Kidney epithelial cell (primary cell): ENCODE results near the gene CMSS1. TPM values are rescaled to one million over a fixed set of nuclear protein-coding genes. Genes with fewer than 3 reads are reported as not detected.
A peak's percentile ranks its signal among the peaks of the same experiment; 100 is the strongest.

Source experiments
- DNase-seq: peaks from one replicate; pipeline ENCODE4 v3.0.0-alpha.2; 2010; ENCODE audit warnings: low read depth
- H3K27me3 ChIP-seq: 2 replicates; pipeline ENCODE4 v1.6.0; 2011; ENCODE audit warnings: low read length; ENCODE audit not compliant: control insufficient read depth, insufficient read depth
- H3K36me3 ChIP-seq: 2 replicates; pipeline ENCODE4 v1.5.1; 2011; ENCODE audit warnings: low read length; ENCODE audit not compliant: control insufficient read depth, insufficient read depth
- H3K4me3 ChIP-seq: 2 replicates; pipeline ENCODE4 v1.5.1; 2011; ENCODE audit warnings: low read depth, mild to moderate bottlenecking, control low read depth, low read length
- CTCF ChIP-seq: IDR thresholded peaks from 2 replicates; pipeline ENCODE4 v1.5.1; 2011; ENCODE audit warnings: mild to moderate bottlenecking, moderate library complexity, low read length, control low read depth, inconsistent platforms; ENCODE audit not compliant: insufficient read depth, poor library complexity, severe bottlenecking
- total RNA-seq: library from RNA; depleted of rRNA; stranded (reverse); fragments of >200 nt; gene quantifications from 2 replicates; pipeline ENCODE4 v1.2.3, GENCODE V29; 2015

The CMSS1 gene
- total RNA-seq, 1 donor from 2014 or later, result 36.9 TPM

DNA sequence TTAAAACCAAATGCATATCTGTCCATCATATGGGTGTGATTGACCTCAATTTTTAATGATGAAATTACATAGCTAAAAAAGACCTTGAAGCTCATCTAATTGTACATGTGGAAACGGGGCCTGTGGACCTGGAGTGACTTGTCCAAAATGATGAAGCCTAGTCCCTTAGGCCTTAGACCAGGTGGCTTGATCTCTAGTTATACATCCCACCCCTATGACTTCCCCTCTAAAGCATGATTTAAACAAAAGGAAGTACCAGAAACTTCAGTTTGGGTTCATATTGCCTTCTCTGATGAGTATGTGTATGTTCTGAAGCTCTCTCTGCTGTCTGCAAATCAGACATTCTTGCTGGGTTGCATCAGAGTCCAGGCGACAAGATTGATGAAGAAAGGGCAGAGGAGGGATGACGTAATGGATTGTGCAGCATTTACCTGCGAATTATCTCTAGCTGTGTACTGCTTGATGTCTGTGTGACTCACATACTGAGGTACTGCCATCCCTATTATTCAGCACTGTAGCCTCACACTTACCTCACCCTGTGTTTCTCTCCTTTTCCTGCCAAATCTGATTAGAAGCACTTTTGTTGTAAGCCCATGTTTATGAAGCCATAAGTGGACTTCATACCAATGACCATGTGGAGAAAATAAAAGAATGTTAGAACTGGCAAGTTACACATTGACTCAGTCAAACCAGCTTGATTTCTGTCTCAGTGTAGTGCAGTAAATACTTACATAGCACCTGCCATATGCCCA is 185.1 kb downstream of the CMSS1 start:
- no peak for TF ChIP-seq CTCF
- H3K27me3 ChIP-seq, result no peaks in the 10 kb centered on the region
- peak; percentile 98 for DNase-seq
- no peak overlapping the region for H3K4me3 ChIP-seq
- no peaks in the 10 kb centered on the region for H3K36me3 ChIP-seq

DNA sequence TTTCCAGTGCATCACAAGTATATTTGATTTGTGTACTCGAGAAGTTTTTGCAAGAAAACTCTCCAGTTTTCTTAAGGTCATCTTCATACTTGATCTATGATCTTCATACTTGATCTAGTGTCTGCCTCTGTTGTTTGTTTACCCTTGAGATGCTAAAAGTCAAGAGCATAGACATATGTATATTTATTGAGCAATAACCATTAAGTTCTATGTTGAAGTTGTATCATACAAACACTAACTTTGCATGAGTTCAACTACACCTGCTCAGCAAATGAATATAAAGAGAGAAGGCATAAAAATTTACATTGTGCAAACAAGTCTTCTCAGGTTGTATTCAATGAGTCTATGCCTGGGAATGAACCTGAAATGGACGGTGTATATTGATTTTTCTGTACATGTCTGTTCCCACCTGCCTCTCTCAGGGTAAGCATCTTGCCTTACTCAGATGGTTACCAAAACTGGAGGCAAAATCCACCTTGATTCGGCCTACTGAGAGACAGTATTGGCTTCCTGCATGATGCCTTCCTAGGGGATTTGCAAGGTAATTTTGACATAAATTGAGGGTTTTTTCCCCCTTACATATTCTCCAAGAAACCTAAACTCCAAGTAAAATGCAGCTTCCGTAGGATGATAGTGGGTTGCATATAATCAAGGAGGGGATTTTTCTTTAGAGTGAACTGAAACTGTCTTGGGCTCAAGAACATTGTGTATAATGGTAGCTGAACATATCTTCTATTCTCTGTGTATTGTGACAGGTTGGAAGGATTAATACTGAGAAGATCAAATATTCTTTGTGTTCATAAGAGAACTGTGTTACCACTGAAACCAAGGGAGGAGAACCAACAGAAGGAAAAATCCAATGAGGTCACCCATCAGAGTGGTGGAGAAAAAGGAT is 186.2 kb downstream of the CMSS1 start:
- H3K36me3 ChIP-seq, result no peaks in the 10 kb centered on the region
- H3K27me3 ChIP-seq, result no peaks in the 10 kb centered on the region
- DNase-seq, result no peak
- no peak overlapping the region for H3K4me3 ChIP-seq
- no peak for TF ChIP-seq CTCF

DNA sequence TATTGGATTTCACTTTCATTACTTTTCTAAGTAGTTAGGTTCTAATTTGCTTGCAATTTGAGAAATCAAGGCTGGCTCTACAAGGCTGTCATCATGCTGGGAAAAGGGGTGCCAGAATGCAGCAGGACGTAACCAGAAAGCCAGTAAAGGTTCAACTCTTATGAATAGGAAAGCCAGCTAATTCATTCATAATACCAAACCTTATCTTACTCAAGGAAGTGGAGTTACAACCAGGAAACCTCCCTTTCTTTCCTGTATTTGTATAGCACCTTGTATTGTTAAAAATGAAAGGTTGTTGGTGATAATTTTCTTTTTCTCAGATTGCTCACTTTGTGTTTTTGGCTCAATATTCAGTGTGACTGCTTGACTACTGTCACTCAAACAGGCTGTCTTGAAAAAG is 187.3 kb downstream of the CMSS1 start:
- TF ChIP-seq CTCF, result no peak
- Histone ChIP-seq H3K36me3 (no peaks in the 10 kb centered on the region), H3K4me3 (no peak overlapping the region), H3K27me3 (no peaks in the 10 kb centered on the region)
- DNase-seq, result no peak

GRCh38 chr3:100005665-100006393 is 188.2 kb downstream of the CMSS1 start:
- Histone ChIP-seq H3K4me3 (no peak overlapping the region), H3K27me3 (no peaks in the 10 kb centered on the region), H3K36me3 (no peaks in the 10 kb centered on the region)
- DNase-seq, result no peak
- TF ChIP-seq CTCF, result no peak

GRCh38 chr3:100006570-100007271 is 189.1 kb downstream of the CMSS1 start:
- no peak overlapping the region for H3K4me3 ChIP-seq
- no peak for DNase-seq
- H3K27me3 ChIP-seq, result no peaks in the 10 kb centered on the region
- H3K36me3 ChIP-seq, result no peaks in the 10 kb centered on the region
- no peak for TF ChIP-seq CTCF
